Activated B cell treated with CpG ODN at 0.5 μM for 24 hours (primary cell): ENCODE measurements around the gene GNAO1. TPM values are rescaled to one million over a fixed set of nuclear protein-coding genes. Genes with fewer than 3 reads are reported as not detected.

Experiments
- ATAC-seq: fragments of 200-7000 bp; cut with Tn5 transposase; one replicate; pipeline ENCODE4 v1.10.0; 2021; ENCODE audit warnings: low read depth, mild to moderate bottlenecking, moderate library complexity
- CTCF ChIA-PET: fragments of 350-600 bp; sonication (Branson Sonifier 250); formaldehyde crosslinking; loops from one replicate; lab custom pipeline; 2021; ENCODE audit warnings: antibody characterized with exemption; lab: Charles Lee
- POLR2A ChIA-PET: fragments of 350-600 bp; sonication (Branson Sonifier 250); formaldehyde crosslinking; loops from one replicate; lab custom pipeline; 2021; ENCODE audit warnings: antibody characterized with exemption; lab: Charles Lee
- DNase-seq: peaks from one replicate; pipeline ENCODE4 v3.0.0; 2022
- H3K27ac Mint-ChIP-seq: one replicate; pipeline ENCODE4 v1.8.0; 2020; ENCODE audit warnings: mixed read lengths
- H3K27me3 Mint-ChIP-seq: one replicate; pipeline ENCODE4 v1.8.0; 2021; ENCODE audit warnings: mixed read lengths
- H3K36me3 Mint-ChIP-seq: one replicate; pipeline ENCODE4 v1.8.0; 2021; ENCODE audit warnings: low read depth, mixed read lengths
- H3K4me1 Mint-ChIP-seq: one replicate; pipeline ENCODE4 v1.8.0; 2021; ENCODE audit warnings: mixed read lengths
- H3K4me3 Mint-ChIP-seq: one replicate; pipeline ENCODE4 v1.8.0; 2020; ENCODE audit warnings: mild to moderate bottlenecking, mixed read lengths
- H3K9me3 Mint-ChIP-seq: one replicate; pipeline ENCODE4 v1.8.0; 2020; ENCODE audit warnings: mixed read lengths
- CTCF ChIP-seq: fragments of 200-600 bp; IDR thresholded peaks from one replicate; pipeline ENCODE4 v1.8.0; 2022; ENCODE audit warnings: antibody characterized with exemption, mild to moderate bottlenecking
- intact Hi-C: fragments of 100-400 bp; cut with micrococcal nuclease; formaldehyde crosslinking; loops from one replicate; pipeline ENCODE4 v1.15.1; 2024
- total RNA-seq: library from RNA; stranded (reverse); gene quantifications from 2 replicates; pipeline ENCODE4 v1.2.3, GENCODE V29; 2022

Gene GNAO1
- total RNA-seq, 1 donor from 2014 or later: 0.53 TPM

- Mint-ChIP-seq H3K27me3 (peaks cover 4% of the 10 kb centered on the region), H3K4me3 (peak overlapping the region; percentile 52), H3K9me3 (no peaks in the 10 kb centered on the region), H3K27ac (no peak overlapping the region), H3K4me1 (peaks cover 15% of the 10 kb centered on the region), H3K36me3 (no peaks in the 10 kb centered on the region)
- peak; percentile 99 for ATAC-seq
- intact Hi-C loops: loop anchor here (1.0 to 10.0 kb wide), 6 partner anchors 115 to 606 kb away; no protein-coding TSS in a partner anchor
- peak; percentile 66 for DNase-seq
- ChIA-PET CTCF (interaction anchor here (0.5 to 3.1 kb wide), 20 partner anchors 9 to 856 kb away, joined by 3 to 62 read pairs (median 3); no protein-coding TSS in a partner anchor), POLR2A (interaction anchor here (0.5 to 0.6 kb wide), 2 partner anchors 166 to 271 kb away, joined by 3 to 4 read pairs; no protein-coding TSS in a partner anchor)
- TF ChIP-seq CTCF: peak; percentile 39
Measured at GRCh38 chr16:56317998-56318826, 126.9 kb downstream of the GNAO1 start.

- DNase-seq: no peak
- H3K4me3 Mint-ChIP-seq: no peak overlapping the region
- H3K27me3 Mint-ChIP-seq: peaks cover 4% of the 10 kb centered on the region
- no peak for ATAC-seq
- CTCF ChIA-PET: interaction anchor here (0.7 to 3.1 kb wide), 14 partner anchors 10 to 857 kb away, joined by 3 to 62 read pairs (median 4); no protein-coding TSS in a partner anchor
- H3K27ac Mint-ChIP-seq: no peak overlapping the region
- intact Hi-C loops: loop anchor here (1.0 to 10.0 kb wide), 6 partner anchors 115 to 606 kb away; no protein-coding TSS in a partner anchor
- H3K4me1 Mint-ChIP-seq: peaks cover 15% of the 10 kb centered on the region
- no peaks in the 10 kb centered on the region for H3K9me3 Mint-ChIP-seq
- POLR2A ChIA-PET: interaction anchor here (0.6 kb wide), 1 partner anchor 167 kb away, joined by 4 read pairs; no protein-coding TSS in a partner anchor
- no peaks in the 10 kb centered on the region for H3K36me3 Mint-ChIP-seq
- no peak for TF ChIP-seq CTCF
Measured at GRCh38 chr16:56318827-56319140, 127.5 kb downstream of the GNAO1 start.

GRCh38 chr16:56319376-56319775, 128.1 kb downstream of the GNAO1 start:
- peaks cover 4% of the 10 kb centered on the region for H3K27me3 Mint-ChIP-seq
- H3K36me3 Mint-ChIP-seq: no peaks in the 10 kb centered on the region
- H3K27ac Mint-ChIP-seq: no peak overlapping the region

GRCh38 chr16:56320056-56320455, 128.8 kb downstream of the GNAO1 start:
- CTCF ChIA-PET: interaction anchor here (3.1 kb wide), 1 partner anchor 376 kb away, joined by 62 read pairs; no protein-coding TSS in a partner anchor
- no peak overlapping the region for H3K27ac Mint-ChIP-seq

More at GRCh38 chr16:56319376-56319775, 128.1 kb downstream of the GNAO1 start:
- no peak for TF ChIP-seq CTCF
- Mint-ChIP-seq H3K4me1 (peaks cover 15% of the 10 kb centered on the region), H3K4me3 (no peak overlapping the region), H3K9me3 (no peaks in the 10 kb centered on the region)
- ChIA-PET CTCF (interaction anchor here (2.0 to 3.1 kb wide), 3 partner anchors 371 to 855 kb away, joined by 13 to 62 read pairs (median 20); no protein-coding TSS in a partner anchor), POLR2A (no interaction called here)
- no peak for DNase-seq
- ATAC-seq: no peak
- intact Hi-C loops: loop anchor here (10.0 kb wide), 1 partner anchor 385 kb away; no protein-coding TSS in a partner anchor

More at GRCh38 chr16:56320056-56320455, 128.8 kb downstream of the GNAO1 start:
- Mint-ChIP-seq H3K27me3 (peaks cover 4% of the 10 kb centered on the region), H3K36me3 (no peaks in the 10 kb centered on the region), H3K9me3 (no peaks in the 10 kb centered on the region), H3K4me3 (no peak overlapping the region), H3K4me1 (peaks cover 15% of the 10 kb centered on the region)
- DNase-seq (no peak), ATAC-seq (no peak)
- intact Hi-C loops: no loop called here
- POLR2A ChIA-PET: no interaction called here
- TF ChIP-seq CTCF: no peak
